H1 (cell line): ENCODE results near the gene TRIM68. TPM values are rescaled to one million over a fixed set of nuclear protein-coding genes. Genes with fewer than 3 reads are reported as not detected.

Experiments
- CTCF ChIA-PET: fragments of 300-600 bp; sonication (Branson Sonifier 250); formaldehyde crosslinking; loops from one replicate; lab custom pipeline; 2021; ENCODE audit not compliant: partially characterized antibody; lab: Charles Lee
- POLR2A ChIA-PET: fragments of 300-600 bp; sonication (Branson Sonifier 250); formaldehyde crosslinking; loops from one replicate; lab custom pipeline; 2021; ENCODE audit warnings: inconsistent platforms; ENCODE audit not compliant: partially characterized antibody; lab: Charles Lee
- DNase-seq, 2 experiments: peaks; one replicate each; pipeline versions ENCODE4 v3.0.0 to v3.0.0-alpha.2; 2010 to 2022; ENCODE audit warnings: low spot score in 2 of 2, low read depth in 1 of 2, mixed read lengths in 1 of 2
- FAIRE-seq: peaks from 2 replicates; lab custom pipeline; 2011; peaks lifted over from hg19 to GRCh38; lab: Jason Lieb, UNC
- H2AFZ ChIP-seq: 2 replicates; pipeline ENCODE4 v1.8.1; 2012; ENCODE audit warnings: low read length, inconsistent platforms
- H2AK5ac ChIP-seq: 2 replicates; pipeline ENCODE4 v1.6.1; 2013; ENCODE audit warnings: low read depth, low read length
- H2BK120ac ChIP-seq: replicated peaks from 2 replicates; pipeline ENCODE3; 2013; ENCODE audit warnings: low read depth, low read length, inconsistent platforms
- H2BK12ac ChIP-seq: 2 replicates; pipeline ENCODE4 v1.6.1; 2013; ENCODE audit warnings: low read depth, low read length
- H2BK15ac ChIP-seq: 2 replicates; pipeline ENCODE4 v1.6.1; 2013; ENCODE audit warnings: low read length
- H2BK20ac ChIP-seq: 2 replicates; pipeline ENCODE4 v1.6.1; 2013; ENCODE audit warnings: low read length
- H2BK5ac ChIP-seq: 2 replicates; pipeline ENCODE4 v1.6.1; 2013; ENCODE audit warnings: low read depth, low read length
- H3K14ac ChIP-seq: 2 replicates; pipeline ENCODE4 v1.6.1; 2013; ENCODE audit warnings: inconsistent platforms; ENCODE audit not compliant: insufficient read length
- H3K18ac ChIP-seq: 2 replicates; pipeline ENCODE4 v1.6.1; 2013; ENCODE audit warnings: low read length; ENCODE audit errors: extremely low read depth
- H3K23ac ChIP-seq: 2 replicates; pipeline ENCODE4 v1.6.1; 2013; ENCODE audit warnings: inconsistent platforms; ENCODE audit not compliant: insufficient read length
- H3K23me2 ChIP-seq: 2 replicates; pipeline ENCODE4 v1.6.1; 2013; ENCODE audit warnings: low read depth, low read length
- H3K27ac ChIP-seq: 2 replicates; pipeline ENCODE4 v1.6.1; 2011; ENCODE audit warnings: low read depth, low read length, inconsistent platforms
- H3K27me3 ChIP-seq, 4 experiments: replicated peaks in 1 of 4; 1 replicate in 1 of 4; 2 replicates in 3 of 4; pipeline versions ENCODE4 v1.6.1 to v1.8.1; 2011 to 2013; ENCODE audit warnings: low read length in 3 of 4, mild to moderate bottlenecking in 3 of 4, inconsistent platforms in 2 of 4, mixed read lengths in 2 of 4, moderate library complexity in 1 of 4; ENCODE audit not compliant: control insufficient read depth in 3 of 4, insufficient read depth in 3 of 4; ENCODE audit errors: extremely low read depth in 1 of 4
- H3K36me3 ChIP-seq, 4 experiments: 2 replicates each; pipeline versions ENCODE4 v1.6.1 to v1.8.1; 2011 to 2013; ENCODE audit warnings: mild to moderate bottlenecking in 4 of 4, low read length in 3 of 4, moderate library complexity in 2 of 4, control low read depth in 1 of 4, inconsistent platforms in 1 of 4; ENCODE audit not compliant: insufficient read depth in 4 of 4, control insufficient read depth in 2 of 4
- H3K4ac ChIP-seq: replicated peaks from 2 replicates; pipeline ENCODE3; 2013; ENCODE audit warnings: low read length, low read depth, mixed read lengths, inconsistent platforms; ENCODE audit not compliant: insufficient read length
- H3K4me1 ChIP-seq, 4 experiments: replicated peaks in 1 of 4; 1 replicate in 1 of 4; 2 replicates in 3 of 4; pipeline versions ENCODE4 v1.6.1 to v1.8.1; 2011 to 2013; ENCODE audit warnings: low read length in 3 of 4, inconsistent platforms in 2 of 4, mixed read lengths in 1 of 4; ENCODE audit not compliant: insufficient read depth in 4 of 4, control insufficient read depth in 3 of 4
- H3K4me2 ChIP-seq, 2 experiments: 2 replicates each; pipeline versions ENCODE4 v1.6.1 to v1.8.1; 2011 to 2013; ENCODE audit warnings: low read depth in 2 of 2, low read length in 2 of 2, control low read depth in 1 of 2, inconsistent platforms in 1 of 2, mild to moderate bottlenecking in 1 of 2; ENCODE audit not compliant: insufficient read depth in 1 of 2
- H3K4me3 ChIP-seq, 4 experiments: fragments of 200-600, 300-600 bp in 1 of 4; sonication (generic), shearing (Covaris generic), sonication (Bioruptor Twin) in 1 of 4; 2 replicates each; pipeline versions ENCODE4 v1.5.1 to v1.8.1; 2011 to 2016; ENCODE audit warnings: low read length in 4 of 4, low read depth in 3 of 4, control low read depth in 2 of 4, inconsistent platforms in 2 of 4, mild to moderate bottlenecking in 2 of 4, mixed read lengths in 1 of 4, moderate library complexity in 1 of 4; ENCODE audit not compliant: insufficient read depth in 2 of 4; ENCODE audit errors: extremely low read depth in 1 of 4
- H3K56ac ChIP-seq: replicated peaks from 2 replicates; pipeline ENCODE3; 2013; ENCODE audit warnings: low read depth, mild to moderate bottlenecking, mixed read lengths, low read length, inconsistent platforms; ENCODE audit not compliant: insufficient read length
- H3K79me1 ChIP-seq: 2 replicates; pipeline ENCODE4 v1.6.1; 2013; ENCODE audit warnings: low read depth, low read length, control low read depth
- H3K79me2 ChIP-seq, 2 experiments: 2 replicates each; pipeline versions ENCODE4 v1.6.1 to v1.8.1; 2012 to 2013; ENCODE audit warnings: low read length in 2 of 2, mild to moderate bottlenecking in 2 of 2, inconsistent platforms in 1 of 2; ENCODE audit not compliant: insufficient read depth in 2 of 2, control insufficient read depth in 1 of 2
- H3K9ac ChIP-seq, 4 experiments: replicated peaks in 1 of 4; 1 replicate in 1 of 4; 2 replicates in 3 of 4; pipeline versions ENCODE4 v1.6.1 to v1.8.1; 2011 to 2013; ENCODE audit warnings: low read depth in 3 of 4, low read length in 3 of 4, control low read depth in 2 of 4, mild to moderate bottlenecking in 2 of 4, moderate library complexity in 2 of 4, inconsistent platforms in 1 of 4; ENCODE audit errors: extremely low read depth in 1 of 4
- H3K9me3 ChIP-seq, 2 experiments: 2 replicates each; pipeline versions ENCODE4 v1.6.1 to v1.8.1; 2012 to 2013; ENCODE audit warnings: mild to moderate bottlenecking in 2 of 2, moderate library complexity in 2 of 2, control low read depth in 1 of 2, inconsistent platforms in 1 of 2, low read depth in 1 of 2, low read length in 1 of 2, mixed read lengths in 1 of 2; ENCODE audit not compliant: insufficient read depth in 2 of 2
- H4K20me1 ChIP-seq, 2 experiments: replicated peaks in 1 of 2; 2 replicates each; pipeline versions ENCODE3 to v1.8.1; 2011 to 2013; ENCODE audit warnings: inconsistent platforms in 2 of 2, low read length in 2 of 2, mild to moderate bottlenecking in 1 of 2; ENCODE audit not compliant: insufficient read depth in 2 of 2, control insufficient read depth in 1 of 2
- H4K5ac ChIP-seq: 2 replicates; pipeline ENCODE4 v1.6.1; 2013; ENCODE audit warnings: low read length, low read depth, mixed read lengths, inconsistent platforms; ENCODE audit not compliant: insufficient read length
- H4K8ac ChIP-seq: 2 replicates; pipeline ENCODE4 v1.8.0; 2013; ENCODE audit warnings: mild to moderate bottlenecking, moderate library complexity, low read length, inconsistent platforms; ENCODE audit not compliant: insufficient read depth; ENCODE audit errors: extremely low read depth
- H4K91ac ChIP-seq: replicated peaks from 2 replicates; pipeline ENCODE3; 2013; ENCODE audit warnings: low read length, mixed read lengths, inconsistent platforms; ENCODE audit not compliant: insufficient read length
- BRCA1 ChIP-seq: IDR thresholded peaks from 2 replicates; pipeline ENCODE4 v1.6.1; 2012; ENCODE audit warnings: low read depth, low read length, improper control_type of control experiment
- CBX8 ChIP-seq: fragments of 300-800, 300-1000 bp; sonication (generic); IDR thresholded peaks from 2 replicates; pipeline ENCODE4 v1.7.1; 2016; ENCODE audit warnings: low read depth, low read length, borderline replicate concordance
- CHD1 ChIP-seq: IDR thresholded peaks from 2 replicates; pipeline ENCODE4 v1.6.1; 2012; ENCODE audit warnings: low read depth, low read length, improper control_type of control experiment
- GTF2F1 ChIP-seq: IDR thresholded peaks from 2 replicates; pipeline ENCODE4 v1.6.1; 2012; ENCODE audit warnings: low read depth, low read length, improper control_type of control experiment, borderline replicate concordance
- SUZ12 ChIP-seq: fragments of 200-600 bp; sonication (generic); IDR thresholded peaks from 2 replicates; pipeline ENCODE4 v1.6.1; 2012; ENCODE audit warnings: mild to moderate bottlenecking, inconsistent platforms, low read length, moderate library complexity, mixed read lengths
- TAF1 ChIP-seq: IDR thresholded peaks from 2 replicates; pipeline ENCODE4 v1.6.1; 2011; ENCODE audit warnings: mild to moderate bottlenecking, low read depth, low read length
- TCF12 ChIP-seq: IDR thresholded peaks from 2 replicates; pipeline ENCODE4 v1.6.1; 2011; ENCODE audit warnings: low read depth, mild to moderate bottlenecking, low read length
- ZNF274 ChIP-seq: IDR thresholded peaks from 2 replicates; pipeline ENCODE4 v1.7.0; 2012; ENCODE audit warnings: low read length, borderline replicate concordance; ENCODE audit errors: extremely low read depth
- WGBS, 2 experiments: shearing (Covaris generic) in 1 of 2; methylation state at CpG; one replicate each; pipeline versions ENCODE4 v1.1.6 to v1.1.7; 2013 to 2015; ENCODE audit warnings: low lambda C conversion rate in 2 of 2, mixed read lengths in 2 of 2, inconsistent platforms in 1 of 2, low coverage in 1 of 2, missing lambda C conversion rate in 1 of 2; ENCODE audit not compliant: insufficient replicate concordance in 2 of 2, insufficient coverage in 1 of 2, insufficient read length in 1 of 2; ENCODE audit errors: extremely low coverage in 1 of 2, missing lambda C conversion rate in 1 of 2; 5-methylcytosine and 5-hydroxymethylcytosine counted together
- polyA plus RNA-seq, 7 experiments: library from polyadenylated mRNA; depleted of rRNA in 3 of 7; stranded (reverse) in 5 of 7; unstranded in 2 of 7; fragments of >200 nt in 5 of 7; fragments of 200-250 nt in 2 of 7; gene quantifications; 1 replicate in 5 of 7; 2 replicates in 1 of 7; 4 replicates in 1 of 7; pipeline versions ENCODE4 v1.2.1 to v1.2.3, GENCODE V29; 2011 to 2013; ENCODE audit warnings: missing spikeins in 2 of 7, mixed read lengths in 2 of 7
- total RNA-seq: library from RNA; stranded (reverse); fragmentation: NEBNext Ultra II Directional; extraction: Animal tissue kit (Norgen Biotek cat#: 25700); gene quantifications from 2 replicates; pipeline ENCODE4 v1.2.1, GENCODE V29; 2021

The TRIM68 gene
- total and polyA plus RNA-seq, 2 of the 8 experiments (the other 6 are each of a cell fraction or from before 2014, with no cell fraction given): 3.4 to 5.7 TPM

DNA sequence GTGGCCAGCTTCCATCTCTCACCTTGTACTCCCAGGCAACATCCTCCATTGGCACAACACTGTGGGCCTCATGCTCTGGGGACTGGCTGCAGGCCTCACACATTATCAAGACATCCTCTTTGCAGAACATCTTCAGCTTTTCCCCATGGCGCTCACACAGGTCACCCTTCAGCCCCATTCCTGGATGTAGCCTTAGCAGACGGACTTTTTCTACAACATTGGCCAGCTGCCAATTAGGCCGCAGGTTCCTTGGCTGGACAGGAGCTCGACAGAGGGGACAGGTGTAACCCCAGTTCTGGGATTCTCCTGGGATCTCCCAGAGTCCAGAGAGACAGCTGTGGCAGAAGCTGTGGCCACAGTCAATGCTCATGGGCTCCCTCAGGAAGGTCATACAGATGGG lies 3.0 kb downstream of the TRIM68 start:
- no peak overlapping the region for H2BK20ac ChIP-seq
- H3K4me3 ChIP-seq: no peak overlapping the region
- TF ChIP-seq BRCA1: no peak
- no peak for TF ChIP-seq TAF1
- no peak for TF ChIP-seq GTF2F1
- TF ChIP-seq ZNF274: no peak
- no peak for TF ChIP-seq CBX8
- TF ChIP-seq TCF12: no peak
- TF ChIP-seq CHD1: no peak
- no peak for TF ChIP-seq SUZ12
- H3K79me1 ChIP-seq: no peaks in the 10 kb centered on the region
- H3K9me3 ChIP-seq: no peaks in the 10 kb centered on the region
- H4K8ac ChIP-seq: peak overlapping the region; percentile 12; the same call in 1 of the 2 replicates
- H3K56ac ChIP-seq: no peak overlapping the region
- H3K4me1 ChIP-seq: no peaks in the 10 kb centered on the region; a peak in 1 of 7 replicates
- H3K18ac ChIP-seq: no peak overlapping the region
- peaks cover 2% of the 10 kb centered on the region; the same call in 1 of the 2 replicates for H3K23me2 ChIP-seq
- DNase-seq: no peak
- no peak overlapping the region for H4K91ac ChIP-seq
- H3K36me3 ChIP-seq: peaks cover 0 to 9% (median 2%) of the 10 kb centered on the region in 4 experiments; a peak in 2 of 8 replicates
- H3K4ac ChIP-seq: no peak overlapping the region
- H2BK12ac ChIP-seq: no peak overlapping the region
- no peak overlapping the region for H4K5ac ChIP-seq
- CTCF ChIA-PET: no interaction called here
- no peak overlapping the region for H2AK5ac ChIP-seq
- no peaks in the 10 kb centered on the region for H3K79me2 ChIP-seq
- no peaks in the 10 kb centered on the region for H4K20me1 ChIP-seq
- H2AFZ ChIP-seq: no peak overlapping the region
- no peak overlapping the region for H3K9ac ChIP-seq
- H2BK120ac ChIP-seq: no peak overlapping the region
- no peak overlapping the region for H3K27ac ChIP-seq
- no peaks in the 10 kb centered on the region for H3K27me3 ChIP-seq
- H2BK5ac ChIP-seq: no peak overlapping the region
- POLR2A ChIA-PET: no interaction called here
- H3K14ac ChIP-seq: no peak overlapping the region
- WGBS, 2 experiments: 85% methylated on average over 4 of the region's 4 CpGs; no CpG with 5 or more reads in 1 of the 2 experiments
- FAIRE-seq: no peak
- H3K4me2 ChIP-seq: no peak overlapping the region
- no peak overlapping the region for H3K23ac ChIP-seq
- no peak overlapping the region for H2BK15ac ChIP-seq
